HG03175 (cell line): Measurements from ENCODE around the gene ZNF775.

Experiments
- ATAC-seq: cut with Tn5 transposase; IDR thresholded peaks from one replicate; pipeline ENCODE4 v1.9.1; 2021; ENCODE audit warnings: mild to moderate bottlenecking, moderate library complexity; ENCODE audit not compliant: unreplicated experiment

ZNF775 gene

GRCh38 chr7:150345012-150345411 is 34.1 kb upstream of the ZNF775 start:
- ATAC-seq = no peak

- ATAC-seq = no peak
Measured at GRCh38 chr7:150346922-150347321, 32.2 kb upstream of the ZNF775 start.

DNA sequence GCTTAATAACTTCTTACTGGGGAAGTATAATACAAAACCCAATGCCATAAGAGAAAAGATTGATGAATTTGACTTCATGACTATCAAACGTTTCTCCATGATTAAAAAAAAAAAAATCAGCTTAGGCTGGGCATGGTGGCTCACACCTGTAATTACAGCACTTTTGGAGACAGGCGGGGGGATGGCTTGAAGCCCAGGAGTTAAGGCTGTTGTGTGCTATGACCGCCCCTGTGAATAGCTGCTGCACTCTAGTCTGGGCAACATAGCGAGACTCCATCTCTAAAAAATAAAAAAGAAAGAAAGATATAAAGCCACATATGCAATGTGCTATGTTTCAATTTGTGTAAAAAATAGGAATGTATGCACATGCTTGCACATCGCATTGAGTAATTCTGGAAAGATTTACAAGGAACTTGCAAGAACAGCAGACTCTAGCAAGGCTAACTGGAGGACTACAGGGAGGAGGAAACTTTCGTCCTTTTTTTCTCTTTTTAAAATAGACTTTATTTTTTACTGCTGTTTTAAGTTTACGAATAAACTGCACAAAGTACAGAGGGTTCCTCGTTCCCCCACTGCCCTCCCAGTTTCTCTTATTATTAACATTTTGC is 27.4 kb upstream of the ZNF775 start:
- ATAC-seq = no peak

GRCh38 chr7:150355666-150356059 is 23.5 kb upstream of the ZNF775 start:
- ATAC-seq = no peak

- no peak for ATAC-seq
Measured at GRCh38 chr7:150356265-150356897, 22.7 kb upstream of the ZNF775 start.

GRCh38 chr7:150357270-150357669 is 21.9 kb upstream of the ZNF775 start:
- ATAC-seq = peak; percentile 62

GRCh38 chr7:150357771-150358427 is 21.2 kb upstream of the ZNF775 start:
- no peak for ATAC-seq

- no peak for ATAC-seq
Measured at GRCh38 chr7:150358433-150358832, 20.7 kb upstream of the ZNF775 start.

GRCh38 chr7:150358988-150359621 is 20.0 kb upstream of the ZNF775 start:
- ATAC-seq = no peak

DNA sequence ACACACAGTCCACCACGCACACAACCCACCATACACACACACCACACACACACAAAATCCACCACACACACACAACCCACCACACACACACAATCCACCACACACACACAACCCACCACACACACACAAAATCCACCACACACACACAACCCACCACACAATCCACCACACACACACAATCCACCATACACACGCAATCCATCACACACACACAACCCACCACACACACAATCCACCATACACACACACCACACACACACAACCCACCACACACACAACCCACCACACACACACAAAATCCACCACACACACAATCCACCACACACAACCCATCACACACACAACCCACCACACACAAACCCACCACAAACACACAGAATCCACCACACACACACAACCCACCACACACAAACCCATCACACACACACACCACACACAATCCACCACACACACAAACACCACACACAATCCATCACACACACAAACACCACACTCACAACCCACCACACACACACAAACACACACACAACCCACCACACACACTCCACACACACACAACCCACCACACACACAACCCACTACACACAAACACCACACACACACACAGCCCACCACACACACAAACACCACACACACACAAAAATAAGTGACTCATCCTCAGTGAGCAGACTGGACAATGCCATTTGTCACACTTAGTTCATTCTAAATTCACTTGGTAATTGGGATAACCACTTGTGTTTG is 19.3 kb upstream of the ZNF775 start:
- no peak for ATAC-seq

- no peak for ATAC-seq
Measured at GRCh38 chr7:150360363-150361058, 18.6 kb upstream of the ZNF775 start.

DNA sequence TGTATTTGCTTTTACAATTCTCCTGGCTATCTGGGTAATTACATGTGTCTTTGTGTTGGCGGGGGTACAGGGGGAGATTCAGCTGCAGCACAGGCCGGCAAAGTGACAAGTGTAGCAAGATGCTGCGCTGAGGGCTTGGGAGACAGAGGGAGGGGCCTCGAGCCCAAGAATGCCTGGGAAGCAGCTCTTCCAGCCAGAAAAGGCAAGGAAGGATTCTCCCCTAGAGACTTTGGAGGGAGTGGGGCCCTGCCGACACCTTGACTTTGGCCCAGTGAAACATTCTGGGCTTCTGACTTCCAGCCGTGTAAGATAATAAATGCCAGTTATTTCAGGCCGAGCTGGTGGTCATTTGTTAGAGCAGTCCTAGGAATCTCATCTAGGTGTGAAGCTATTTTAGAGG is 17.7 kb upstream of the ZNF775 start:
- no peak for ATAC-seq

GRCh38 chr7:150361807-150362621 is 17.1 kb upstream of the ZNF775 start:
- no peak for ATAC-seq

GRCh38 chr7:150363370-150363769 is 15.8 kb upstream of the ZNF775 start:
- ATAC-seq = no peak

DNA sequence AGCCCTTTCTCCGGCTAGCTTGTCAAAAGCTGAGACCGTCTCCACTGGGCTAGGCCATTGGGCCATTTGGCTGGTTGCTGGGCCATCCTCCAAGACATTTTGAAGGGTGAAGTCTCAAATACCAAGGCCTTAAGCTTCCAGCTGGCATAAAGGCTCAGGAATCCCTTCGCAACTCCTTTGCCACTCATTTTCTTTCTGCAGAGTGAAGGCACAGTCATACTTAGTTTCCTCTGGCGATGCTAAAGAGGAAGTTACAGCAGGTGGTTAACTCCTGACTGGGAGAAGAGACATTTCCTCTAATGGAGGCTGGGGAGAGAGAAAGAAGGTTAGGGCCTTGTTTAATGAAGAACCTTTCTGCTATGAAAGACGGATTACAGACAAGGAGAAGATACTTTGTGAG is 15.3 kb upstream of the ZNF775 start:
- ATAC-seq = peak; percentile 29

DNA sequence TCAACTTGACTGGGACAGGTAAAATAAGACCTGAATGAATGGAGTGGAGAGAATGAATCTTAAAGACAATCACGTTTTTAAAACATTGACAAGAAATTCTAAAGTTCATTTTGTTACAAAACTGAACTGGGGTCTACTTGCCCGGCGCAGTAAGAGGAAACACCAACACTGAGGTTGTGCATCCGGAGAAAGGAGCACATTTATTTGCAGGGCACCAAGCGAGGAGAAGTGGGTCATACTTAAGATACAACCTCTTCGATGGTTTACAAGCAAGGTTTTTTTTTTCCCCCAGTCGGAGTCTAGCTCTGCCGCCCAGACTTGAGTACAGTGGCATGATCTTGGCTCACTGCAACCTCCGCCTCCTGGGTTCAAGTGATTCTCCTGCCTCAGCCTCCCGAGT is 13.9 kb upstream of the ZNF775 start:
- ATAC-seq = no peak

GRCh38 chr7:150365673-150366398 is 13.3 kb upstream of the ZNF775 start:
- ATAC-seq = no peak

GRCh38 chr7:150367677-150368095 is 11.4 kb upstream of the ZNF775 start:
- ATAC-seq = no peak
